MM.1S (cell line): ENCODE results near the gene MAGI3.

Experiments
- CTCF ChIP-seq: fragments of 300-600 bp; sonication (generic); IDR thresholded peaks from 2 replicates; pipeline ENCODE4 v1.5.1; 2016; ENCODE audit warnings: antibody characterized with exemption, low read length, mixed read lengths
- EZH2phosphoT487 ChIP-seq: fragments of 300-600 bp; sonication (generic); IDR thresholded peaks from 2 replicates; pipeline ENCODE4 v1.6.1; 2018; ENCODE audit warnings: antibody characterized with exemption, low read length

- TF ChIP-seq CTCF (no peak), EZH2phosphoT487 (no peak)
These were observed 4.5 kb downstream of the MAGI3 start for GRCh38 chr1:113394863-113395259.
